AG04450 (cell line): ENCODE measurements around the gene PLLP. TPM values are rescaled to one million over a fixed set of nuclear protein-coding genes. Genes with fewer than 3 reads are reported as not detected.

Experiments used
- CTCF ChIA-PET: fragments of 300-600, 350-600 bp; formaldehyde crosslinking; extraction: SDS; loops from one replicate; lab custom pipeline; 2022; ENCODE audit warnings: antibody characterized with exemption, inconsistent platforms; lab: Charles Lee
- POLR2A ChIA-PET: fragments of 350-600 bp; formaldehyde crosslinking; extraction: SDS; loops from one replicate; lab custom pipeline; 2021; ENCODE audit warnings: antibody characterized with exemption, inconsistent platforms; lab: Yijun Ruan, JAX
- DNase-seq: peaks from one replicate; pipeline ENCODE4 v3.0.0-alpha.2; 2011; ENCODE audit warnings: low read depth, low spot score
- H3K27ac ChIP-seq: one replicate; pipeline ENCODE4 v1.5.1; 2012; ENCODE audit warnings: low read depth, low read length, control low read depth
- H3K27me3 ChIP-seq: one replicate; pipeline ENCODE4 v1.6.0; 2012; ENCODE audit warnings: low read length; ENCODE audit not compliant: control insufficient read depth, insufficient read depth
- H3K4me3 ChIP-seq: 2 replicates; pipeline ENCODE4 v1.5.1; 2011; ENCODE audit warnings: mild to moderate bottlenecking, low read depth, low read length, control low read depth
- H3K9me3 ChIP-seq: 2 replicates; pipeline ENCODE4 v1.5.1; 2012; ENCODE audit warnings: low read length; ENCODE audit not compliant: control insufficient read depth, insufficient read depth
- CTCF ChIP-seq: IDR thresholded peaks from 2 replicates; pipeline ENCODE4 v1.5.1; 2011; ENCODE audit warnings: low read depth, low read length, control low read depth, inconsistent platforms
- polyA plus RNA-seq: library from polyadenylated mRNA; depleted of rRNA; stranded (reverse); fragments of >200 nt; gene quantifications from 2 replicates; pipeline ENCODE4 v1.2.3, GENCODE V29; 2011

The PLLP gene
- polyA plus RNA-seq, 1 experiment, result 0.10 TPM

DNA sequence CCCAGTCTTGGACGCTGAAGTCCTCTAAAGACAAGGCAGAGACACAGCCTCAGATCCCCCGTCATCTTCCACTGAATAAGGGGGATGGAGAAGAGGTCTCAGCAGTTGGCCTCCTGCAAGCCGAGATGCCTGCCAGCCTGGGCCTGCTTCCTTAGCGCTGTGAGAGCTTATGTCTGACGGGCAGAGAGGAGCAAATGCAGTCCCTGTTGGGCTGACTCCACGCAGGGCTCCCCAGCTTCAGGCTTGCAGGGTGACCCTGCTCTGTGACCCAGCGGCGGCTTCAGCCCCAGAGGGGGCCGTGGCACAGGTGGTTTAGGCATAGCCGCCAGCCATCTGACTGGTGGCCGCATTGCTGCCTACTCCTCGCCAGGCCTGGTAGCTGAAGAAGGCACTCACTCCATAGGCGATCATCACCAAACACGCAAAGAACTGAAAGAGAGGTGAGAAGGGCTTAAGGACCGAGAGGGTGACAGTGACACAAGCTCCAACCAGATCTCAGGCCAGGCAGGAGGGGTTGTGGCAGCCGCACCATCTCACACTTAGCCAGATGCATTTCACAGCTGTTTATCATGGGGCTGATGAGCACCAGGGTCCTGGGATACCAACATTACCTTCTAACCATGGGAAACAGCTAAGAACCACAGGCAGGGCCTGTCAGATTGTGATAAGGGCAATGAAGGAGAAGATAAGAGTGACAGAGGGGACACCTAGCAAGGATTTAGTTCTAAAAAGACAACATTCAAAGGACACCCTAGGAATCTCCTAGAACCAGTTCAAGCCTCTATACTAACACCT, 27.7 kb downstream of the PLLP start:
- ChIA-PET CTCF (interaction anchor here (0.7 kb wide), 1 partner anchor 66 kb away, joined by 3 read pairs; no protein-coding TSS in a partner anchor), POLR2A (interaction anchor here (0.7 kb wide), 1 partner anchor 113 kb away, joined by 8 read pairs; no protein-coding TSS in a partner anchor)
- no peaks in the 10 kb centered on the region; the same call in 1 of the 2 replicates for H3K9me3 ChIP-seq
- no peak for DNase-seq
- H3K27me3 ChIP-seq, result no peaks in the 10 kb centered on the region
- H3K4me3 ChIP-seq, result no peak overlapping the region
- TF ChIP-seq CTCF, result no peak
- no peak overlapping the region for H3K27ac ChIP-seq

DNA sequence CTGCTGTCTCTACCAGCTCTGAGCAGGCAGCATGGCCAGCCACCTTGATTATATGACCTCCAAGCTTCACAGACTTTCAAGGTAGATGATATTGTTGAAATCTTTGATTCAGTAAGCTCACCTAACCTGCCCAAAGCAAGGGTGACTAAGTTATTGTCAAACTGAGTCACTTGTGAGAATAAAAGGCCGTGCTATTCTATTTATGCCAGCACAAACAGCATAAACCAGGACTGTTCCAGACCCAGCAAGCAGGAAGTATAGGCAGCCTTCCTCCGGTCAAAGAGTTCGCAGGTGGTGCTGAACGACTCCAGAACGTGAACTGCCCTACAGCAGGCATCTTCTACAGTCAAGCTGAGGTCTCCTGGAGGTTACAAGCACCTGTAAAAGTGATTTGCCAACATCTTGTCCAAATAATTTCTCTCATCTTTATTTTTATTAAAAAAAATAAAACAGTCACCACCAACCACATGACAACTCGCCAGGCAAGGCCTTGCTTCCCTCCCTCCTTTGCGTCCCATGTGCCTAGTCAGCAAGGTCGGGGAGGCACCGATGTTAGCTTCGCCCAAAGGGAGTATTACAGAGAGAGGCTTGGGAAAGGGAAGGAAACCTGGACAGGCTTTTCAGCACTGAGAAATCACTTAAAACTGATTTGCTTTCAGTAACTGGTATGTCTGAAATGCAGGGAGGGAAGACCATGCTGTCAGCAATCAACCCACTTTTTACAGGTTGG, 28.6 kb downstream of the PLLP start:
- TF ChIP-seq CTCF, result no peak
- DNase-seq, result no peak

DNA sequence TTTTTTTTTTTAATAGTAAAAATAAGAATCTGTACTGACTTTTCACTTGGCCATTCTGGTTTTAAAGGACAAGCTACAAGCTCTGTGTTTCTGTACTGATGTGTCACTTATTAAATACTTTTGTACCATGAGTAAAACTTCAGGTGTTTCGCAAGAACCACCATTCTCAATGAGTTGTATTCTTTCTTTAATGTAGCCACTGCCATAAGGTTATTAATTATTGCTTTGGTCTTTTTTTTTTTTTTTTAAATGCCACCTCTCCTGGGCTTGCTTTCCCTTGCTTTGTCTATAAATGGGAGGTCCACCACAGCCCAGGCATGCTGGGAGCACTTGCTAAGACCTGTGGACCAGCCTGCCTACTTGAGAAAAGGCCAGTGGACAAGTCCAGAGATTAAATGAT, 31.0 kb downstream of the PLLP start:
- Histone ChIP-seq H3K27ac (no peak overlapping the region), H3K4me3 (no peak overlapping the region), H3K9me3 (no peaks in the 10 kb centered on the region; the same call in 1 of the 2 replicates), H3K27me3 (no peaks in the 10 kb centered on the region)
- no peak for DNase-seq
- TF ChIP-seq CTCF, result no peak
- ChIA-PET POLR2A (interaction anchor here (0.7 kb wide), 1 partner anchor 10 kb away, joined by 5 read pairs; no protein-coding TSS in a partner anchor), CTCF (interaction anchor here (0.7 kb wide), 1 partner anchor 222 kb away, joined by 6 read pairs; no protein-coding TSS in a partner anchor)

More for the DNA sequence above, 28.6 kb downstream of the PLLP start:
- Histone ChIP-seq H3K4me3 (no peak overlapping the region), H3K9me3 (no peaks in the 10 kb centered on the region; the same call in 1 of the 2 replicates), H3K27ac (no peak overlapping the region), H3K27me3 (no peaks in the 10 kb centered on the region)
- POLR2A ChIA-PET, result no interaction called here
- CTCF ChIA-PET, result interaction anchor here (0.6 to 1.0 kb wide), 2 partner anchors 161 to 164 kb away, joined by 3 read pairs; no protein-coding TSS in a partner anchor

DNA sequence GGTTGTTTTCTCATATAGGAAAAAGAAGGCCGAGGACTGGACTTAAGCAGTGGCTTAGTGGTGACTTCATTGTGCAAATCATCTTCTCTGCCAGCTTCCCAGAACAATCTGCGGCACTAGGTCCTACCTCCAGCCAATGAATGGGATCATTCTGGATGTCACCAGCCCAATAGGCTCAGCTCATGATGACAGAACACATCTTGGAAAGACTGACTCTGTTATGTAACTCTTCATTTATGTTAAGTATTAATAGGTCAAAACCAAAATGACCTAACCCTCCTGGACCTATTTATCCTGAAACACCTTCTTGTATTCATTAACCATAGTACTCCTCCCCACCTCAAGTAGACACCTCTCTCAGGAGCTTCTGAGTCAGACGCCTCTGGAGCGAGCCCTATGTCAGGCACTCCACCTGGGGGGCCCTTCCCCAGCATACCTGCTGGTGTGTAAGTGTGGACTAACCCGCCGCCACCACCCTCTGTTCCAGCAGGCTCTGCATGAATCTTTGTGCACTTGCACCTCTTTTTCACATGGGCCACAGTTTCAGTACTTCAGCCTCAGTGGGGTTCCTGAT, 32.2 kb downstream of the PLLP start:
- H3K27ac ChIP-seq, result peak overlapping the region; percentile 2
- H3K9me3 ChIP-seq, result no peaks in the 10 kb centered on the region; the same call in 1 of the 2 replicates
- no peak for DNase-seq
- CTCF ChIA-PET, result no interaction called here
- no peak for TF ChIP-seq CTCF
- POLR2A ChIA-PET, result no interaction called here
- H3K27me3 ChIP-seq, result no peaks in the 10 kb centered on the region
- H3K4me3 ChIP-seq, result no peak overlapping the region
